Ammon's horn (tissue), 1 donor: Measurements from ENCODE around the gene MAN1A2.
A peak's percentile ranks its signal among the peaks of the same experiment; 100 is the strongest.
"Not testable (repeated sequence)": the region's sequence is repeated elsewhere in the genome, so short reads cannot be mapped to it uniquely, and the experiment has no call there.

Source experiments
- DNase-seq: peaks from one replicate; pipeline ENCODE4 v3.0.0-alpha.2; 2016; ENCODE audit warnings: low spot score

The MAN1A2 gene

GRCh38 chr1:117367046-117368025 is at the start of gene MAN1A2:
TSS of gene MAN1A2 (plus strand) at chr1:117367449. CDS start at chr1:117368184, 735 bp downstream.
- DNase-seq, result peak; percentile 83

GRCh38 chr1:117318011-117318410 is 49.2 kb upstream of the MAN1A2 start:
- no peak for DNase-seq

- no peak for DNase-seq
Observed at GRCh38 chr1:117318426-117318825, 48.8 kb upstream of the MAN1A2 start.

- DNase-seq, result no peak
Observed at GRCh38 chr1:117320515-117320914, 46.7 kb upstream of the MAN1A2 start.

GRCh38 chr1:117321680-117322609 is 45.3 kb upstream of the MAN1A2 start:
- DNase-seq, result no peak

- no peak for DNase-seq
Observed at GRCh38 chr1:117324357-117324756, 42.9 kb upstream of the MAN1A2 start.

- DNase-seq, result not testable (repeated sequence)
Observed at GRCh38 chr1:117326035-117326434, 41.2 kb upstream of the MAN1A2 start.

- no peak for DNase-seq
Observed at GRCh38 chr1:117327011-117327410, 40.2 kb upstream of the MAN1A2 start.

GRCh38 chr1:117335376-117336086 is 31.7 kb upstream of the MAN1A2 start:
- no peak for DNase-seq

GRCh38 chr1:117336088-117336817 is 31.0 kb upstream of the MAN1A2 start:
- peak; percentile 56 for DNase-seq

GRCh38 chr1:117339866-117340700 is 27.2 kb upstream of the MAN1A2 start:
- peak; percentile 49 for DNase-seq

- no peak for DNase-seq
Observed at GRCh38 chr1:117341123-117341522, 26.1 kb upstream of the MAN1A2 start.

- no peak for DNase-seq
Observed at GRCh38 chr1:117342397-117342796, 24.9 kb upstream of the MAN1A2 start.

GRCh38 chr1:117346206-117346928 is 20.9 kb upstream of the MAN1A2 start:
- no peak for DNase-seq

- no peak for DNase-seq
Observed at GRCh38 chr1:117347907-117348306, 19.3 kb upstream of the MAN1A2 start.

GRCh38 chr1:117352695-117353094 is 14.6 kb upstream of the MAN1A2 start:
- DNase-seq, result not testable (repeated sequence)

GRCh38 chr1:117357833-117358603 is 9.2 kb upstream of the MAN1A2 start:
- DNase-seq, result not testable (repeated sequence)

GRCh38 chr1:117358604-117358887 is 8.7 kb upstream of the MAN1A2 start:
- not testable (repeated sequence) for DNase-seq
